K562 (cell line): ENCODE measurements around the gene AP1S3. TPM values are rescaled to one million over a fixed set of nuclear protein-coding genes. Genes with fewer than 3 reads are reported as not detected.
A peak's percentile ranks its signal among the peaks of the same experiment; 100 is the strongest.

Source experiments
- ATAC-seq: fragments of 200-7000 bp; cut with Tn5 transposase; 3 replicates; pipeline ENCODE4 v1.9.1; 2020; ENCODE audit warnings: moderate library complexity
- BruUV-seq: library from RNA; stranded (reverse); fragments of 400-500 nt; replicated peaks from 2 replicates; lab custom pipeline; 2021; lab: Mats Ljungman, UMichigan
- CTCF ChIA-PET: fragments of 300-600 bp; formaldehyde crosslinking; extraction: SDS; loops from one replicate; lab custom pipeline; 2021; ENCODE audit warnings: low intra/inter-chr PET ratio; lab: Yijun Ruan, JAX
- POLR2A ChIA-PET: fragments of 300-600, 350-650 bp; sonication (Branson Sonifier 250); formaldehyde crosslinking; extraction: SDS; loops from one replicate; lab custom pipeline; 2021; ENCODE audit warnings: antibody characterized with exemption, inconsistent platforms; lab: Yijun Ruan, JAX
- DNase-seq, 4 experiments: peaks; one replicate each; pipeline versions ENCODE4 v3.0.0 to v3.0.0-alpha.2; 2011 to 2018; ENCODE audit warnings: low spot score in 3 of 4, mixed read lengths in 3 of 4; ENCODE audit errors: extremely low read depth in 1 of 4
- FAIRE-seq: peaks from 2 replicates; lab custom pipeline; 2011; peaks lifted over from hg19 to GRCh38; lab: Jason Lieb, UNC
- H2AFZ ChIP-seq: 2 replicates; pipeline ENCODE4 v1.6.0; 2011; ENCODE audit warnings: low read depth, low read length, control low read depth, inconsistent platforms
- H3K27ac ChIP-seq: fragments of 200-600 bp; 3 replicates; pipeline ENCODE4 v1.8.0; 2011; ENCODE audit warnings: low read depth, mild to moderate bottlenecking, control low read depth, inconsistent platforms, low read length, moderate library complexity, mixed read lengths; ENCODE audit errors: extremely low read depth
- H3K27me3 ChIP-seq, 2 experiments: fragments of 300-600 bp in 1 of 2; 2 replicates in 1 of 2; 3 replicates in 1 of 2; pipeline versions ENCODE4 v1.6.0 to v1.8.0; 2011; ENCODE audit warnings: inconsistent platforms in 2 of 2, low read length in 2 of 2, mild to moderate bottlenecking in 1 of 2, mixed read lengths in 1 of 2, moderate library complexity in 1 of 2; ENCODE audit not compliant: control insufficient read depth in 2 of 2, insufficient read depth in 2 of 2
- H3K36me3 ChIP-seq: fragments of 300-600 bp; 3 replicates; pipeline ENCODE4 v1.8.0; 2011; ENCODE audit warnings: mild to moderate bottlenecking, low read length, inconsistent platforms; ENCODE audit not compliant: control insufficient read depth, insufficient read depth
- H3K4me1 ChIP-seq, 2 experiments: fragments of 200-600 bp in 1 of 2; replicated peaks in 1 of 2; 2 replicates in 1 of 2; 3 replicates in 1 of 2; pipeline versions ENCODE4 v1.5.1 to v1.8.0; 2011; ENCODE audit warnings: inconsistent platforms in 2 of 2, low read length in 2 of 2, mild to moderate bottlenecking in 1 of 2, mixed read lengths in 1 of 2, moderate library complexity in 1 of 2; ENCODE audit not compliant: control insufficient read depth in 2 of 2, insufficient read depth in 2 of 2
- H3K4me2 ChIP-seq: 2 replicates; pipeline ENCODE4 v1.6.1; 2011; ENCODE audit warnings: low read length, control low read depth, inconsistent platforms, mixed read lengths; ENCODE audit not compliant: insufficient read depth
- H3K4me3 ChIP-seq: fragments of 200-600 bp; sonication (generic), shearing (Covaris generic); 2 replicates; pipeline ENCODE4 v1.5.1; 2016; ENCODE audit warnings: control low read depth, inconsistent platforms
- H3K79me2 ChIP-seq: fragments of 200-600 bp; 3 replicates; pipeline ENCODE4 v1.8.0; 2011; ENCODE audit warnings: low read length, inconsistent platforms; ENCODE audit not compliant: control insufficient read depth, insufficient read depth
- H3K9ac ChIP-seq, 2 experiments: 2 replicates each; pipeline versions ENCODE4 v1.6.0 to v1.6.1; 2011; ENCODE audit warnings: low read depth in 2 of 2, low read length in 2 of 2, control low read depth in 1 of 2, inconsistent platforms in 1 of 2, mild to moderate bottlenecking in 1 of 2, mixed read lengths in 1 of 2; ENCODE audit not compliant: insufficient read depth in 1 of 2
- H3K9me1 ChIP-seq: one replicate; pipeline ENCODE4 v1.6.0; 2011; ENCODE audit warnings: inconsistent platforms, mild to moderate bottlenecking, low read length, moderate library complexity; ENCODE audit not compliant: control insufficient read depth, insufficient read depth
- H3K9me3 ChIP-seq: replicated peaks from 2 replicates; pipeline ENCODE4 v1.5.1; 2011; ENCODE audit warnings: low read depth, low read length, inconsistent platforms; ENCODE audit not compliant: control insufficient read depth, insufficient read depth
- H4K20me1 ChIP-seq: replicated peaks from 2 replicates; pipeline ENCODE4 v1.6.1; 2011; ENCODE audit warnings: low read length, inconsistent platforms, mixed read lengths; ENCODE audit not compliant: control insufficient read depth, insufficient read depth
- ARID1B ChIP-seq: fragments of 450-650 bp; IDR thresholded peaks from 2 replicates; pipeline ENCODE4 v1.6.1; 2016; ENCODE audit warnings: antibody characterized with exemption, mild to moderate bottlenecking, inconsistent platforms
- GABPA ChIP-seq: fragments of 200-800 bp; sonication (Bioruptor generic); conservative IDR thresholded peaks from 2 replicates; pipeline ENCODE4 v1.6.1; 2016; ENCODE audit warnings: low read depth, missing genetic modification characterization, missing compliant biosample characterization
- NEUROD1 ChIP-seq: fragments of 150-350 bp; IDR thresholded peaks from 2 replicates; pipeline ENCODE4 v1.6.1; 2014; ENCODE audit warnings: borderline replicate concordance, low read length, low read depth; ENCODE audit not compliant: partially characterized antibody
- OTX1 ChIP-seq: fragments of 450-650 bp; formaldehyde crosslinking; IDR thresholded peaks from 2 replicates; pipeline ENCODE4 v1.4.0; 2022; ENCODE audit warnings: mild to moderate bottlenecking
- RBM25 ChIP-seq: fragments of 200-400 bp; formaldehyde crosslinking; IDR thresholded peaks from 2 replicates; pipeline ENCODE4 v1.6.1; 2018; ENCODE audit warnings: low read length, low read depth, moderate library complexity; ENCODE audit not compliant: severe bottlenecking
- ZNF184 ChIP-seq: sonication (generic); formaldehyde crosslinking; IDR thresholded peaks from 2 replicates; pipeline ENCODE4 v1.5.0; 2020; ENCODE audit warnings: missing genetic modification reagents
- ZNF609 ChIP-seq: sonication (generic); formaldehyde crosslinking; IDR thresholded peaks from 2 replicates; pipeline ENCODE4 v1.8.1; 2023; ENCODE audit warnings: missing genetic modification reagents, mild to moderate bottlenecking, borderline replicate concordance
- WGBS: fragments of 100-300 bp; shearing (Covaris generic); methylation state at CpG from one replicate; pipeline ENCODE4 v1.1.6; 2016; ENCODE audit warnings: low coverage, mixed read lengths; ENCODE audit not compliant: insufficient coverage; ENCODE audit errors: missing lambda C conversion rate; 5-methylcytosine and 5-hydroxymethylcytosine counted together
- in situ Hi-C: fragments of 300-500 bp; cut with MboI; formaldehyde crosslinking; loops from 4 replicates; pipeline ENCODE4 v1.15.0; 2018; ENCODE audit warnings: inconsistent platforms, mixed read lengths
- intact Hi-C: fragments of 100-400 bp; cut with micrococcal nuclease; formaldehyde crosslinking; loops from 2 replicates; pipeline ENCODE4 v1.14.2; 2022
- polyA plus RNA-seq, 8 experiments: library from polyadenylated mRNA; depleted of rRNA in 4 of 8; stranded (reverse) in 5 of 8; unstranded in 3 of 8; fragments of >200 nt; fragmentation: Nextera tagmentation in 2 of 8; fragmentation: Illumina TruSeq in 1 of 8; extraction: Ambion mirVana in 2 of 8; extraction: Trizol in 1 of 8; gene quantifications; 2 replicates each; pipeline versions ENCODE4 v1.2.1 to v1.2.3, GENCODE V29; 2011 to 2014; ENCODE audit warnings: inconsistent platforms in 1 of 8, missing spikeins in 1 of 8
- total RNA-seq, 7 experiments: library from RNA; depleted of rRNA in 6 of 7; stranded (reverse); fragments of >200 nt in 6 of 7; fragmentation: Illumina TruSeq in 2 of 7; extraction: Trizol in 2 of 7; gene quantifications; 2 replicates each; pipeline versions ENCODE4 v1.2.1 to v1.2.3, GENCODE V29; 2011 to 2021; ENCODE audit warnings: low replicate concordance in 1 of 7
- TF ChIP-seq, protein P1 (sequence below), 2 experiments: IDR thresholded peaks in 1 of 2; conservative IDR thresholded peaks in 1 of 2; 2 replicates each; pipeline ENCODE4 v1.6.1; 2016; ENCODE audit warnings: low read depth in 2 of 2, mild to moderate bottlenecking in 1 of 2, missing compliant biosample characterization in 1 of 2, missing genetic modification characterization in 1 of 2, moderate library complexity in 1 of 2

The AP1S3 gene
- total and polyA plus RNA-seq, 9 of the 15 experiments (the other 6 are each of a cell fraction or from before 2014, with no cell fraction given): 0.50 to 3.8 (median 2.1) TPM

DNA sequence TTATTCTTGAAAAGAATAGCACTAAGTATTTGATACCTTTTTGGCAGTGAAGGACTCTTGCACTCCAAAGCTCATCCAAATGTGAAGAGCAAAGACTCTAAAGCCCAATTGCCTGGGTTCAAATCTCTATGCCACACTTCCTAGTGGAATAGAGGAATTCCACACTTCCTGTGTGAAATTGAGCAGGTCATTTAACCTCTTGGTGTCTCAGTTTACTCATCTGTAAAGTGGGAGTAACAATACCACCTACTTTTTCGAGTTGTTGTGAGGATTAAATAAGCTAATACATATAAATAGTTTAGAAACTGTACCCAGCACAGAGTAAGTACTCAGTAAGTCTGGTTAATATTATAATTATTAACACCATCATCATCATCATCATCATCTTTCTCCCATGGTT, 72.6 kb downstream of the AP1S3 start:
- no peak for FAIRE-seq
- intact Hi-C loops (no loop called here), in situ Hi-C loops (no loop called here)
- Histone ChIP-seq H3K9ac (no peak overlapping the region), H2AFZ (no peak overlapping the region), H3K27ac (no peak overlapping the region), H3K9me3 (no peaks in the 10 kb centered on the region), H3K4me2 (no peak overlapping the region), H3K4me1 (no peaks in the 10 kb centered on the region), H4K20me1 (no peaks in the 10 kb centered on the region), H3K9me1 (no peaks in the 10 kb centered on the region), H3K27me3 (no peaks in the 10 kb centered on the region), H3K36me3 (no peaks in the 10 kb centered on the region), H3K4me3 (no peak overlapping the region), H3K79me2 (no peaks in the 10 kb centered on the region)
- no peak for ATAC-seq
- ChIA-PET CTCF (no interaction called here), POLR2A (no interaction called here)
- 0% methylated on average over 1 of the region's 1 CpG for WGBS
- BruUV-seq: no TSS peak
- DNase-seq: no peak
- TF ChIP-seq NEUROD1 (no peak), RBM25 (peak; percentile 58)

DNA sequence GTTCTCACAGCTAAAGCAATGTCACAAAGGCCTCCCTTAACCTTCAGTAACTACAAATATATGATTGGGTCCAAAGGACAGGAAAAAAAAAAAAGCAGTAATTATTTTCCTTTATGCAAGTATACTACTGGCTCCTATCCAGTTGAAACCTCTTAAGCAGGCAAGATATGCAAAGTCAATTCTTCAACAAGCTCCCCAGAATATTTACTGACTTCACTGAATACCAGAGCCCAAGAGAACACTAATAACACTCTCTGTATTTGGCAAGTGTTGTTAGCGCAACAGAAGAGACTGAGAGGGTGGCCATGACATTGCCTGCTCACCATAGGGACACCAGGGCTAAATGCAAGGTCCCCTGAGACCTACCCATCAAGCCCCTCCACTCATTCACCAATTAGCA, 74.5 kb downstream of the AP1S3 start:
- Histone ChIP-seq H3K4me2 (no peak overlapping the region), H2AFZ (no peak overlapping the region), H3K9ac (no peak overlapping the region), H3K4me1 (no peaks in the 10 kb centered on the region), H4K20me1 (no peaks in the 10 kb centered on the region), H3K9me1 (no peaks in the 10 kb centered on the region), H3K27me3 (no peaks in the 10 kb centered on the region), H3K27ac (no peak overlapping the region), H3K79me2 (no peaks in the 10 kb centered on the region), H3K4me3 (no peak overlapping the region), H3K36me3 (no peaks in the 10 kb centered on the region), H3K9me3 (no peaks in the 10 kb centered on the region)
- 27% methylated on average over 1 of the region's 1 CpG for WGBS
- DNase-seq (no peak), FAIRE-seq (no peak), ATAC-seq (no peak)
- intact Hi-C loops: no loop called here
- ChIA-PET POLR2A (no interaction called here), CTCF (no interaction called here)
- in situ Hi-C loops: no loop called here
- BruUV-seq: no TSS peak
- no peak for TF ChIP-seq GABPA (tag)
- TF ChIP-seq, protein P1, sequence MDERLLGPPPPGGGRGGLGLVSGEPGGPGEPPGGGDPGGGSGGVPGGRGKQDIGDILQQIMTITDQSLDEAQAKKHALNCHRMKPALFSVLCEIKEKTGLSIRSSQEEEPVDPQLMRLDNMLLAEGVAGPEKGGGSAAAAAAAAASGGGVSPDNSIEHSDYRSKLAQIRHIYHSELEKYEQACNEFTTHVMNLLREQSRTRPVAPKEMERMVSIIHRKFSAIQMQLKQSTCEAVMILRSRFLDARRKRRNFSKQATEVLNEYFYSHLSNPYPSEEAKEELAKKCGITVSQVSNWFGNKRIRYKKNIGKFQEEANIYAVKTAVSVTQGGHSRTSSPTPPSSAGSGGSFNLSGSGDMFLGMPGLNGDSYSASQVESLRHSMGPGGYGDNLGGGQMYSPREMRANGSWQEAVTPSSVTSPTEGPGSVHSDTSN (CRISPR knock-in tag; IDR thresholded peaks at IDR 0.05; ENCODE audit: low read depth): no peak
- TF ChIP-seq, protein P1 (tag; conservative IDR thresholded peaks at IDR 0.05; ENCODE audit: low read depth): no peak
- TF ChIP-seq ZNF184 (CRISPR knock-in tag): no peak
- no peak for TF ChIP-seq ARID1B
- TF ChIP-seq ZNF609 (CRISPR knock-in tag): no peak
- no peak for TF ChIP-seq OTX1
